Spleen (tissue), 7 donors: ENCODE measurements around the gene GNB1.

ENCODE experiments used
- CTCF ChIP-seq, 11 experiments: fragments of 200-600 bp in 7 of 11; fragments of 450-650 bp in 4 of 11; sonication (generic) in 4 of 11; IDR thresholded peaks in 8 of 11; conservative IDR thresholded peaks in 3 of 11; 1 replicate in 7 of 11; 2 replicates in 4 of 11; pipeline versions ENCODE4 v1.4.0 to v1.8.0; 2016 to 2021; ENCODE audit warnings: antibody characterized with exemption in 11 of 11, inconsistent platforms in 4 of 11, mild to moderate bottlenecking in 1 of 11
- POLR2A ChIP-seq, 3 donors: fragments of 450-650 bp; IDR thresholded peaks; one replicate each; pipeline ENCODE4 v1.5.1; 2017; ENCODE audit warnings: antibody characterized with exemption in 3 of 3, mild to moderate bottlenecking in 1 of 3
- POLR2AphosphoS5 ChIP-seq, 3 donors: sonication (generic); formaldehyde crosslinking; IDR thresholded peaks; one replicate each; pipeline ENCODE4 v1.5.1; 2017; ENCODE audit warnings: antibody characterized with exemption in 3 of 3
- donor health status: DM: no; HTN: no; CAD: no; lungs with moderate emphysema.
- donor health status: DM: no; HTN: no; CAD: no.
- donor health status: DM: no; HTN: no; CAD: no.

GRCh38 chr1:1748686-1749321, 142.1 kb downstream of the GNB1 start:
- TF ChIP-seq CTCF (IDR thresholded peaks at IDR 0.05 in 8 of 11, conservative IDR thresholded peaks at IDR 0.05 in 3 of 11) (no peak), POLR2A (IDR thresholded peaks at IDR 0.05) (no peak), POLR2AphosphoS5 (IDR thresholded peaks at IDR 0.05) (no peak)
